Measurements from ENCODE around the gene CTNNA3.
"Not testable (repeated sequence)": the region's sequence is repeated elsewhere in the genome, so short reads cannot be mapped to it uniquely, and the experiment has no call there.

The CTNNA3 gene

DNA sequence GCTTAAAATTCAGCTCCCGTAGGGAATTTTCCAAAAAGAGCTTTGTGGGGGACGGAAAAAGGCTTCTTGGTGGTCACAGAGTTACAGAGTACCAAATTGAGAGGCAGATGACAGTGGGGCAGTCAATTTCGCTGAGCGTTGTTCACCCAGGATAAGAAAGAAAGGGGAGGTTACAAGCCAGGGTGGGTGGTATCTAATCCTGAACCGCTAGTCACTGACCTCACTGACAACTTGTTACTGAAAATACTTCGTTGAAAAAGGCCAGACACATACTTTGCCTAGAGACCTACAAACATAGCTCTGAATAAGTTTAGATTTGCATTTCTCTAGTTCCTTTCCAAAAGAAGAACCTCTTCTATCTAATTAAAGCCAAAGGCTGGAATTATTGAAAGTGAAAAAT lies at the start of gene CTNNA3:
Gene CTNNA3 (minus strand): TSS at position 167 of the 400 bp plus-strand sequence.
- no peak for DNase-seq

DNA sequence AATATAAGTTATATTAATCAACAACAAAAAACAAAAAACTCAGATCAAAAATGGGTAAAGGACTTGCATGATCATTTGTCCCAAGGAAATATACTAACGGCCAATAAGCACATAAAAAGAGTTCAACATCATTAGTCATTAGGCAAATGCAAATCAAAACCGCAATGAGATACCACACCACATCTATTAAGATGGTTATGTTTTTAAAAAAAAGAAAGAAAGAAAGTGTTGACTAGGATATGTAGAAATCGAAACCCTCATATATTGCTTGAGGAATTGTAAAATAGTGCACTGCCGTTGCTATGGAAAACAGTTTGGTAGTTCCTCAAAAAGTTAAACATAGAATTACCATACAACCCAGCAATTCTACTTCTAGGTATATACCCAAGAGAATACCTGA lies 39.4 kb upstream of the CTNNA3 start:
- DNase-seq: no peak

- no peak for DNase-seq
Observed at GRCh38 chr10:67733511-67733910, 37.5 kb upstream of the CTNNA3 start.

DNA sequence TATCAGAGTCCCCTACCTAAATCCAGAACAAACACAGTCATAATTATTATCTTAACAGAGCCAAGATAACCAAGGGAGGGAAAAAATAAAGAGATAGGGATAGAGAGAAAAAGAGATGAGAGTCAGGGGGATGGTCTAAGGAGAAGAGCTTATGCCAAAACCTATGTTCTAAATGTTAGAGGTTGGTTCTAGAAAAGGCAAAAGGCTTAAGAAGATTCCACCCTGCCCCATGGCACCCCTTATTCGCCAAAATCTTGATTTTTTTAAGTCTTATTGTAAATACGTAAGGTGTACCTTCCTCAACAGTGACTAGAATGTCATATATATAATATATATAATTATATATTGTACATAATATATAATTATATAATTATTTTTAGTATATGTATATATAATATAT lies 29.6 kb upstream of the CTNNA3 start:
- no peak for DNase-seq

DNA sequence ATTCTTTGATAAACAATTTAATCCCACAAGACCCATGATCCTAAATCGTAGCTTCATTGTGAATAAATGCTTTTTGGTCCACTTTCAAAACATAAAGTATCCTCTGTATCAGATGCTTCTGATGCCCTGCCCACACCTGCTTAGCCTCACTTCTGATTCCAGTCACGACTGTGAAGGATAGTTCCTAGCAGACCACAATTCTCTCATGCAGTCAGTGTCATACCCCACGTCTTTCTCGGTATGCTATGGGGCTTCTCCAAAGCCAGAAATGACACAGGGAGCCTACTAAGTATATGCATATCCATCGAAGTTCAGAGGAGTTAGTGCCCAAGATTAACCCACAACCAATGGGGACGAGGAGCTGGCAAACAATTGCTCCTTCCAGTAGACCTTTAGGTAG lies 27.6 kb upstream of the CTNNA3 start:
- DNase-seq: no peak

GRCh38 chr10:67722113-67722512 lies 26.1 kb upstream of the CTNNA3 start:
- DNase-seq: no peak

- DNase-seq: not testable (repeated sequence)
Observed at GRCh38 chr10:67716455-67716854, 20.5 kb upstream of the CTNNA3 start.

DNA sequence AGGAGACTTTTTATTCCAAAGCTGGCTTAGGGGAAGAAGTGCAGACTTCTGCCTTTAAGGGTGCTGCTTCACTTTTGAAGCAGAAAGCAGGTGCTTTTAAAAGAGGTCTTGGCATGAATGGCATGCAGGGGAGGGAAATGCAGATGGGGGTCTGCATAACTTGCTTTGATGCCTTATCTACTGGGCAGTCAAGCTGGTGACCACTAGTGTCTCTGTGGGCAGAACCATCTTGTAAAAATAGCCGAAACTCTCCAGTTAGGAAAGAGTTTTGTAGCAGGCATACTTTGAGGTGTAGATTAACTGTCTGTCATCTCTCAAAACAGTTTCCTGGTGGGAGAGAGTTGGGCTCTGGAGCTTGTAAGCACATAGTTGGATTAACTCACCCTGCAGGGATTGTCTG lies 9.9 kb upstream of the CTNNA3 start:
- DNase-seq: no peak

DNA sequence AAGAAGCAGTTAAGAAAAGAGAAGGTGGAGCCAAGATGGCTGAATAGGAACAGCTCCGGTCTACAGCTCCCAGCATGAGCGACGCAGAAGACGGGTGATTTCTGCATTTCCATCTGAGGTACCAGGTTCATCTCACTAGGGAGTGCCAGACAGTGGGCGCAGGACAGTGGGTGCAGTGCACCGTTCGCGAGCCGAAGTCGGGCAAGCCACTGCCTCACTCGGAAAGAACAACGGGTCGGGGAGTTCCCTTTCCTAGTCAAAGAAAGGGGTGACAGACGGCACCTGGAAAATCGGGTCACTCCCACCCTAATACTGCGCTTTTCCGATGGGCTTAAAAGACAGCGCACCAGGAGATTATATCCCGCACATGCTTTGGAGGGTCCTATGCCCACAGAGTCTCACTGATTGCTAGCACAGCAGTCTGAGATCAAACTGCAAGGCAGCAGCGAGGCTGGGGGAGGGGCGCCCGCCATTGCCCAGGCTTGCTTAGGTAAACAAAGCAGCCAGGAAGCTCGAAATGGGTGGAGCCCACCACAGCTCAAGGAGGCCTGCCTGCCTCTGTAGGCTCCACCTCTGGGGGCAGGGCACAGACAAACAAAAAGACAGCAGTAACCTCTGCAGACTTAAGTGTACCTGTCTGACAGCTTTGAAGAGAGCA lies 3.7 kb upstream of the CTNNA3 start:
- not testable (repeated sequence) for DNase-seq

- no peak for DNase-seq
Observed at GRCh38 chr10:67698164-67698563, 2.2 kb upstream of the CTNNA3 start.

GRCh38 chr10:67697724-67698131 lies 1.7 kb upstream of the CTNNA3 start:
- no peak for DNase-seq

- DNase-seq: no peak
Observed at GRCh38 chr10:67696679-67697078, 684 bp upstream of the CTNNA3 start.

- no peak for DNase-seq
Observed at GRCh38 chr10:67695555-67695954, 440 bp downstream of the CTNNA3 start.

DNA sequence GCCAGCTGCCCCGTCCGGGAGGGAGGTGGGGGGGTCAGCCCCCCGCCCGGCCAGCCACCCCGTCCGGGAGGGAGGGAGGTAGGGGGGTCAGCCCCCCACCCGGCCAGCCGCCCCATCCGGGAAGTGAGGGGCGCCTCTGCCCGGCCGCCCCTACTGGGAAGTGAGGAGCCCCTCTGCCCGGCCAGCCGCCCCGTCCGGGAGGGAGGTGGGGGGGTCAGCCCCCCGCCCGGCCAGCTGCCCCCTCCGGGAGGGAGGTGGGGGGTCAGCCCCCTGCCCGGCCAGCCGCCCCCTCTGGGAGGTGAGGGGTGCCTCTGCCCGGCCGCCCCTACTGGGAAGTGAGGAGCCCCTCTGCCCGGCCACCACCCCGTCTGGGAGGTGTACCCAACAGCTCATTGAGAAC lies 4.1 kb downstream of the CTNNA3 start:
- DNase-seq: not testable (repeated sequence)

DNA sequence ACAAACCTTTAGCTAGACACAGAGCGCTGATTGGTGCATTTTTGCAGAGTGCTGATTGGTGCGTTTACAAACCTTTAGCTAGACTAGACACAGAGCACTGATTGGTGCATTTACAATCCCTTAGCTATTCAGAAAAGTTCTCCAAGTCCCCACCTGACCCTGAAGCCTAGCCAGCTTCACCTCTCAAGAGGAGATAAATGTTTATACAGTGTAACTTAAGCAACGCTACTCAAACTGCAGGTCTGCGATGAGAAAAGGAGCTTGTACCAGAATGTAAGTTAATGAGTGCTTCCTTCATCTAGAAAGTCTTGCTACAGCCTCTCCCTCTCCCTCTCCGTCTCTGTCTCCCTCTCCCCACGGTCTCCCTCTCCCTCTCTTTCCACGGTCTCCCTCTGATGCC lies 5.5 kb downstream of the CTNNA3 start:
- DNase-seq: not testable (repeated sequence)

DNA sequence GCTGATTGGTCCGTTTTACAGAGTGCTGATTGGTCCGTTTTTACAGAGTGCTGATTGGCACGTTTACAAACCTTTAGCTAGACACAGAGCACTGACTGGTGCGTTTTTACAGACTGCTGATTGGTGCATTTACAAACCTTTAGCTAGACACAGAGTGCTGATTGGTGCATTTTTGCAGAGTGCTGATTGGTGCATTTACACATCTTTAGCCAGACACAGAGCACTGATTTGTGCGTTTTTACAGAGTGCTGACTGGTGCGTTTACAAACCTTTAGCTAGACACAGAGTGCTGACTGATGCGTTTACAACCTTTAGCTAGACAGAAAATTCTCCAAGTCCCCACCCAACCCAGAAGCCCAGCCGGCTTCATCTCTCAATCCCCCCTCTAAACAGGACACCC lies 11.9 kb downstream of the CTNNA3 start:
- DNase-seq: not testable (repeated sequence)

DNA sequence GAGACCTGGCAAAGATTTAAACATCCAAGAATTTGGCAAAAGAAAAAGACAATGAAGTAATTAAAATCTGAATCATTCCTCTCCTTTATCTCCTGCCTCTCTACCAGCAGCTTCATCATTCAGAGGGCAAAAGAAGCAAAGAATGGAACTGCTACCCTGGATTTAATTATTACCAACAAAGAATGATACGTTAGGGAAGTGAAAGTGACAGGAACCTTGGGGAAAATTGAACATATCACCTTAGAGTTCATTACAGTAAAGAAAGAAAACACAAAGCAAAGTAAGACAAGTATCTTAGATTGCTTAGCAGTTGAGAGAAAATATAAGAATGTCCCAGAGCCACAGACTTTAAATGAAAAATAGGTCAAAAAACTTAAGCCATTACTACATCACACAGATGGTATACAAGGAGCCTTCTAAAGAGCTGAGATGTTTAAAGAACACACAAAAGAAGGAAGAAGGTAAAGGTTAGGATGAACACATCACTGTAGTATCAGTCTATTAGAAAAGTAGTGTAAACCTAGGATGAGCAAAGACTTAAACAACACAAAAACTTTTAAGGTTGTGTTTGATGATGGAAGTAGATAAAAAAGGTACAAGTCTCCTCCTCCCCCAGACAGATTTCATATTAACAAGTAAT lies 17.5 kb downstream of the CTNNA3 start:
- no peak for DNase-seq

DNA sequence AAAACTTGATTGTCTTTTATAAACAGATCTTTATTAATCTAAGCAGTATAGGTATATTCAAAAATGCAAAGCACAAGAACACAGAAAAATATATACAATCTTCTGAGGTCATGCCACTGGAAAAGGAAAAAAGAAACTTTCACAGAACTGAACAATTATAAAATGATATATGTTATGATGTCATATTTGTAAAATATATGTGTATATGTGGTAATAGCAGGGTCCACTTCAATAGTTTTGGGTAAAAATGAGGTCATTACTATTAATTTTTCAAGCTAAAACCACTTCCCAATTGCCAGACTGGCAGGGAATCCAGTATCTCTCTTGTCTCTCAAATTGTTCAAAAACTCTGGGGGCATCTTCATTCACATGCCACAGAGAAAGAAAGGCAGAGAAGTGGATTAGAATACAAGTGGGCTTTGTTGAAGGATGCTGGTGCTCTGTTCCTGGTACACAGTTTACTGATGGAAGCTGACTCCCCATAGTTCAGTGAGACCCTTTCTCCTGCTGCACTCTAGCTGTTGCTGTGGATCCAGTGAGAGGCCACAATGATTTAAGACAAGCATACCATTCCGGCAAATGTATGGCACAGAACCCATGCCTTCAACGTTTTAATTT lies 19.7 kb downstream of the CTNNA3 start:
- no peak for DNase-seq

DNA sequence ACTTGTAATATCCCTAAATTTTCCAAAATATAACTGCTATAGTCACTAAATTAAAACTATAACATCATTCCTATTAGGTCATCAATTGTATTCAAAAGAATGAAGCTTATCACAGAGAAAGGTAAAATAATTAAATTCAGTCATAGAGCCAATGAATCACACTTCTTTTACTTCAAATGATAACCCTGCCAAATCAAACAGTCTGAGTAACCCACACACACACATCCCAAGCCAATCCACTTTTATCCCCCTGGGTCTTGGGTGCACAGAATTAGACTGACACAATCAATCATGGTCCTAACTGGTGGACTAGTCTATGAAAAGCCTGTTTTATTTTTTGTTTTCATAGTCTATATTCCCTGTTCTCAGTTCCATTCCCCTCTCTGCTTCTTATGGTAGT lies 25.6 kb downstream of the CTNNA3 start:
- no peak for DNase-seq

DNA sequence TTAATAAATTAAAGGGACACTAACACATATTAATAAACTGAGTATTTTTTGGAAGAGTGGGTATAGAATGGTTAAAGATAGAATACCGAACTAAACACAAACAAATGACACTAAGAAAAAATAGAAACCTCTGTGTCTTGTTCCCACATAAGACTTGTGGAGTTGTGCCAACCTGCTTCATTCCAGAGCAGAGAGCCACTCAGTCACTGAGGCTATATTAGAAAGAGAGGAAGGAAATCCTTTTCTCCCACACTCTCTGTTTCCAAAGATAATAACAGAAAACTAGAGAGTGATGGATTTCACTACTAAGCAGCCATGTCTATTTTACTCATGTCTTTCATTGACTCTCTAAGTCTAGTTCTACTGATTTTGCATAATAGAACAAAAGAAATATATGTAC lies 26.0 kb downstream of the CTNNA3 start:
- no peak for DNase-seq

- no peak for DNase-seq
Observed at GRCh38 chr10:67668448-67668847, 27.5 kb downstream of the CTNNA3 start.

DNA sequence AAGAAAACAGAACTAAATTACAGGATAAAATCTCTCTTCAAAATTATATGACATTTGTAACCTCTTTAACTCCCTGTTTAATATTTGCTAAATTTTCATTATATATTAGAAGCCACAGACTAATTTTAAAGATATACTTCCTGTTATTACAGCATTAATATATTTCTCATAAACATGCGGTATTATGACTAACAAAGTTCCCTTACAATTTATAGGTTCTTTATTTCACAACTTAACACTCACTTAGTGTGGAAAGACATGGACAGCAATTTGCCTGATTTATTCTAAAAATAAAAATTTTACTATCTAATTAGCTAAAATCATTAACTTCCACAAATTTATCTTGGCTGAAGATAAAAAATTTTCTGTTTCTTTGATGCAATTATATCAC lies 29.0 kb downstream of the CTNNA3 start:
- no peak for DNase-seq

DNA sequence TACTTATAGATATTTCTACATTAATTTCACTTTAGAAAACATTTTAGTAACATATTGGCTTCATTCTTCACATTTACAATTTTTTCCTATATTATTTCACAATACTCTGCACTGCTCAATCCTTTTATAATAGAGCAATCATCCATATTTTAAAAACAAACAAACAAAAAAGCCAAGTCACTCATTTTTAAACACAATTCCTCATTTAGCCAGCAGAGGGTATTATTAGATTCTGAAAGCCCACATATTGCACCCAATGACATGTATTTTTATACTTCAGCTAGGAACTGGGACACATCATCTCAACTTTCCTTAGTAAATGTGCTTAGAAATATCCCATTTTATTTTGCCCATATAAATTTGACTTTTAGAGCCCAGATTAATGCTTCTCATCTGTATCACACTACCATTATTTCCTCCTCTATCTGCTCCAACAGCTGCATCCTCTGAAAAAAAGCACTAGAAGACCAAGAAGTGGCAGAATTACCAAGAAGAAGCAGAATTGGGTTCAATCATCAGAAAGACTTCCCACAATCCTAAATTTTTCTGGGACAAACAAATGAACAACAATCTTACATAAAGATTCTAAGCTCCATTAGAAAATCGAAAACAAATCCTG lies 29.5 kb downstream of the CTNNA3 start:
- no peak for DNase-seq

DNA sequence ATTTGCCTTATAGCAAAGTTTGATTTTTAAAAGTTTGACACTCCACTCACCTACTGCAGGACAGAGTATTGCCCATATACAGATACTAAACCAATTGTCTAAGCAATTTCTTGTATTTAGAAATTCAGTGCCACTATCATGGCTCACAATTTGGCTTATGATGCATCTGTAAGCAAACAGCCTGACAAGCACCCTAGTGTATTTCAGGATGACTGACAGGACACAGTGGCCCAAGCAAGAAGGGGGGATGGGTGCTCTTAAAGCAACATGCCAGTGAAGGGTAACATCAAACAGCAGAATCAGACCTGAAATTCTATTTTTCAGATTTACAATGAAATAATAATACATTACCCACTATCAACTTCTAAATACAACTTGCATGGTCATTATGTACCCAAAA lies 30.5 kb downstream of the CTNNA3 start:
- no peak for DNase-seq

Data from activated CD4-positive, CD25-positive, alpha-beta regulatory T cell treated with anti-CD3 and anti-CD28 coated beads, Interleukin-2, amount 50 U/mL, for 72 hours (primary cell).